ENCODE measurements around the gene FNDC3B.

FNDC3B gene

DNA sequence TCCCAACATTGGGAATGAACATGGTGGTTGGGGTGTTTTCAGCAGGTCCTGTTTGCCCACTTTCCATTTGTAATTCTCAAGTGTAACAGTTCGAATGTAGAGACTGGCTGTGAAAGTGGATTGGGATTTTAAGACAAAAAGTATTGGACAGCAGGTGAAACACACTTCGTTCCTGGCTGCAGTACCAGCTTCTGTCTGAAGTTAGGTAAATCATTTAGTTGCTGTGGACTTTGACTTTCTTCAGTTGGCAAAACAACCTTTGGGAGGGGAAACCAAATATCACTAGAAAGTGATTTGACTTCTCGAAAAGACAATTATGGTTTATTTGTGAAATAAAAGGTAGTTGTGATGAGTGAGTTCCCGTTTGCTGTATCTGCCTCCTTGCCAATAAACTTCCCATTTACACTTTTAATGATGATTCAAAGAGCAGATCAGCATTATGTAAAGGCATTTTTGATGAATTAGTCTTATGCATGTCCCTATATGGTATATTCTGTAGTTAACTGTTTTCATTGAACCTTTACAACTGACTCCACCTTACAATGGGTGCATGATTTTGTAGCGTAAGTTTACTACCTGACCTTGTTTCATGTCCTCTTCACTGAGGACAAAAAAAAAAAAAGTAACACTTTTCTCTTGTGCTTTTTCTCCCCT, 34.0 kb downstream of the FNDC3B start:
- no peak for DNase-seq (ENCODE audit: low read depth, low spot score)

GRCh38 chr3:172074032-172074431, 34.7 kb downstream of the FNDC3B start:
- DNase-seq (ENCODE audit: low read depth, low spot score): no peak

- no peak for DNase-seq (ENCODE audit: low read depth, low spot score)
Observed at GRCh38 chr3:172074586-172074985, 35.2 kb downstream of the FNDC3B start.

DNA sequence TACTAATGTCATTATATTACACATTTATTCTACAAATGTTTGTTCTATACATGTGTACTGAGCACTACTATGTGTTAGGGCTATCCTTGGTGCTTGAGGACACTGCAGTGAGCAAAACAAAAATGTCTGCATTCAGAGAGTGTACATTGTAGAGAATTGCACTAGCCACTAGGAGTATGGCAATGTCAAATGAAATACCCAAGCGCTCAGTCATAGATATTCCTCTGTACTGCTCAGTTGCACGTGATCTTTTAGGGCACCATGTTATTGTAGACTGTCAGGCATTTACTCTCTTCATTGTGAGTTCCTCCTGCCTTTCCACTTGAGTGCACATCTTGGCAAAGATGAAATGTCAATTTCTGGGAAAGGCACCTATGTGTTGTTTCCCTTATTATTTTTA, 36.8 kb downstream of the FNDC3B start:
- no peak for DNase-seq (ENCODE audit: low read depth, low spot score)

DNA sequence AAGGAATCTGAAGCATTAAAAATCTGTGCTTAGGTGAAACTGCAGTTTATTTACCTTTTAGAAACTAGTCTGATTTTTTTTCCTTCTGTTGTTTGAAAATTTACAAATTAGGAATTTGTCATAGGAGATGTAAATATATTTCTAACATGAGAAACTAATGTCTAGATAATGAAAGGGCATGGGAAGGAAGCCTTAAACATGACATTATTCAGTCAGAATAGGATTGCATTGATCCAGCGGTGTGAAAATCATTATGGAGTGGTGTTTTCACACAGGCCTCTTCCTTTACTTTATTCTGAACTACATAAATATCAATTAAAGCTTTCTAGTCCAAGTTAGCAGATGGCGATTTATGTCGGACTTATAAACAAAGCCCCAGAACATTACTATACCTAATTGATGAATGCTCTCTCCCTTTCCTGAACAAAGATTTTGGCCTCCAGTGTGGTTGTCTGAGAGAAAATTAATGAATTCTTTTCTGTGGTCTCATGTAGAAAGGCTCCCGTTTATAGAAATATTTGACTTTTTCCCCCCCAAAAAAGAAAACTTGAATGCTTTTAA, 37.9 kb downstream of the FNDC3B start:
- no peak for DNase-seq (ENCODE audit: low read depth, low spot score)

DNA sequence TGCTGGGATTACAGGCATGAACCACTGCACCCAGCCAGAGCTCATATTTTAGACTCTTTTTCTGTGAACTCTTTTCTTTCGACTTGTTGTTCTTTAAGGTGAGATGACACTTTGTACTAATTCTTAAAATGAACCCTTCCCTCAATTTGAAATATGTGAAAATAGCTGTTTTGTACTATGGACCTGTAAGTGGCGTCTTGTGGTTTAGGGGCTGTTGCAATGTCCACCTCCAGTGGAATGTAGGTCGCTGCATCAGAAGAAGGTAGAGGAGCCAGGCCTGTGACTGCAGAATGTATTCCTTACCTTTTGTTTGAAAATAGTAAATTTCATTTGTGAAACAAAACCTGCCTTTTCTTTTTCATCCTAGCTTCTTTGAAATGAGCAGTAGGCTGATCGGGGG, 38.9 kb downstream of the FNDC3B start:
- DNase-seq (ENCODE audit: low read depth, low spot score): no peak

DNA sequence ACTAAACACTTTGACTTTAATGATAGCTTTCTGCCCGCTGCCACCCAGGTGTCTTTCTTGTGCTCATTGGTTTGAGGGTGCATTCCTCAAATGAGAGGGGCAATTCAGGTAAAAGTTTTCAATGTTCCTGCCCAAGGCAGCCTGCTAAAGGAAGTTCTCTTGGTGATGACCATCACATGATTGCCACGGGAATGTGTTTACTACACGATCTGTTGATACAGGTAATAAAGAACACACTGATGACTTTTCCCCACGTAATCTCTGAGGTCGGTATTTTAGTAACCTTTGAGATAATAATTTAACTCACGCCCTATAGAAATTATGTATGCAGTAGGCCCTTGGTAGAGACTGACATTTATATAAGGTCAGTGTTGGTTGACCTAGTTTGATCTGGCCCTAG, 39.3 kb downstream of the FNDC3B start:
- no peak for DNase-seq (ENCODE audit: low read depth, low spot score)

- DNase-seq (ENCODE audit: low read depth, low spot score): no peak
Observed at GRCh38 chr3:172079326-172079976, 40.1 kb downstream of the FNDC3B start.

GRCh38 chr3:172080503-172080902, 41.1 kb downstream of the FNDC3B start:
- DNase-seq (ENCODE audit: low read depth, low spot score): no peak

DNA sequence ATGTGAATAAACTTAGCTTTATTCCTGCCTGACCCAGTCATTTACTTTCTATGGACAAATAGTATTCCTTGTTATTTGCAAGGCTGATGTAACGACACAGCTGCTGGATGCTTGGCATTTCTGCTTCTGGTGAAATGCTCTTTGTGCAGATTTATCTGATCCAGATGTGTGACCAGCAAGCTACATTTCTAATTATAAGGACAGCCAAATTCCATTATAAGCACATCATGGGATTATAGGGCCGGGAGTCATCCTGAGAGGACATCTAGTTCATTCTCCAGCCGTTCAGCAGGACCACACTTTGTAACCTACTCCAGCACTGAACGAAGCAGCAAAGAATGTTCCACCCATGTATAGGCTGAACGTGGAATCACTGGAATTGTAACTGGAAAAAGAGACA, 42.9 kb downstream of the FNDC3B start:
- no peak for DNase-seq (ENCODE audit: low read depth, low spot score)

- no peak for DNase-seq (ENCODE audit: low read depth, low spot score)
Observed at GRCh38 chr3:172082820-172083513, 43.6 kb downstream of the FNDC3B start.

- DNase-seq (ENCODE audit: low read depth, low spot score): no peak
Observed at GRCh38 chr3:172083995-172084409, 44.6 kb downstream of the FNDC3B start.

DNA sequence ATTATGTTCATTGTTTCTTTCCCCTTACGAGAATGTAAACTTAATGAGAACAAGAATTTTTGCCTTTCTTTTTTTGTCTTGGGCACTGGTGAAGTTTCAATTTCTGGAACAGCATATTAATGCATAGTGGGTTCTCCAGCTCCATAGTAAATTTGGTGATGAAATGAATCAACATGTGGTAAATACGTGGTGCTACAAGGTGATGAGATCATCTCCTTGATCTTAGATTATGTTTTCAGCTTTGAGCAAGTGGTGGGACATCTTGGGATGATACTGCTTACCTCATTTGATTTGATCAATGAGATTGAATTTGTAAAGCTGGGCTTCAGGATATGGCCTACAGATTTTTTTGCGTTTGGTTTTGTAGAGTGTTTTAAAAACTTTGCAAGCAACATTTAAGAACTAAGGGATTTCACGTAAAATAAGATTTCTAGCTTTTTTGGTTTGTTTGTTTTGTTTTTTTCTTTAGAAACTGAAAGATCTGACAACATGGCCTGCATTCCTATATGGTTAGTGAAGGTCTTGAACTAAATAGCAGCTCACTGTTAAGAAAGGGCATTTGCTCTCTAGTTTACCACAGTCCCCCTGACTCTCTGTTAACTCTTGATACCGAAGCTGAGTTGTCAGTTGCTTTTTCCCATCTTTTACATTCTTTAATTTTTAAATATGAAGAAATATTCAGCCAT, 45.6 kb downstream of the FNDC3B start:
- DNase-seq (ENCODE audit: low read depth, low spot score): no peak

- no peak for DNase-seq (ENCODE audit: low read depth, low spot score)
Observed at GRCh38 chr3:172085557-172085895, 46.1 kb downstream of the FNDC3B start.

DNA sequence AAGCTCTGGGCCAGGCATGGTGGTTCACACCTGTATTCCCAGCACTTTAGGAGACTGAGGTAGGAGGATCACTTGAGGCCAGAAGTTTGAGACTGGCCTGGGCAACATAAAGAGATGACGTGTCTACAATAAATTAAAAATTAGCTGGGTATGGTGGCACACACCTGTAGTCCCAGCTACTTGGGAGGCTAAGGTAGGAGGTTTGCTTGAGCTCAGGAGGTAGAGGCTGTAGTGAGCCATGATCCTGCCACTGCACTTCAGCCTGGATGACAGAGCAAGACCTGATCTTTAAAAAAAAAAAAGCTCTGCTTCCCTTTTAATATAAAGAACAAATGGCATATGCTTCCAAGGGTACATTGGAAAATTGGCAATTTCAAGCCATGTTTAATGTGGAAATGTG, 46.7 kb downstream of the FNDC3B start:
- no peak for DNase-seq (ENCODE audit: low read depth, low spot score)

DNA sequence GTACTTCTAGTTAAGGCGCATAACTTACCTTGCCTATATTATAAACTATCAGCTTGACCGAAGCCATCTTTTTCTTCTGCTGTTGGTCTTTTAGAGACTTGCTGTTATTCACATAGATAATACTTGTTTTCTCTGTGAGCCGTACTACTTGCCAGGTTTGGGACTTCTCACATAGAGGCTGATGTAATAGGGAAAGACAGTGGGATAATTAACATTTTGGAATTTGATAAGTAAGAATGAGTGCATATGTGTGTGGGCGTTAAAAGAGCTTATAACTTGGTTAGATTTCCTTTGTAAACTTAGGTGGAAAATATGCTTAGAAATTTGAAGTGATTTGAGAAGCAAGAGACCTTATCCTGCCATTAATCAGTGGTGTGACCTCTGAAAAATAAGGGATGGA, 47.8 kb downstream of the FNDC3B start:
- DNase-seq (ENCODE audit: low read depth, low spot score): no peak

DNA sequence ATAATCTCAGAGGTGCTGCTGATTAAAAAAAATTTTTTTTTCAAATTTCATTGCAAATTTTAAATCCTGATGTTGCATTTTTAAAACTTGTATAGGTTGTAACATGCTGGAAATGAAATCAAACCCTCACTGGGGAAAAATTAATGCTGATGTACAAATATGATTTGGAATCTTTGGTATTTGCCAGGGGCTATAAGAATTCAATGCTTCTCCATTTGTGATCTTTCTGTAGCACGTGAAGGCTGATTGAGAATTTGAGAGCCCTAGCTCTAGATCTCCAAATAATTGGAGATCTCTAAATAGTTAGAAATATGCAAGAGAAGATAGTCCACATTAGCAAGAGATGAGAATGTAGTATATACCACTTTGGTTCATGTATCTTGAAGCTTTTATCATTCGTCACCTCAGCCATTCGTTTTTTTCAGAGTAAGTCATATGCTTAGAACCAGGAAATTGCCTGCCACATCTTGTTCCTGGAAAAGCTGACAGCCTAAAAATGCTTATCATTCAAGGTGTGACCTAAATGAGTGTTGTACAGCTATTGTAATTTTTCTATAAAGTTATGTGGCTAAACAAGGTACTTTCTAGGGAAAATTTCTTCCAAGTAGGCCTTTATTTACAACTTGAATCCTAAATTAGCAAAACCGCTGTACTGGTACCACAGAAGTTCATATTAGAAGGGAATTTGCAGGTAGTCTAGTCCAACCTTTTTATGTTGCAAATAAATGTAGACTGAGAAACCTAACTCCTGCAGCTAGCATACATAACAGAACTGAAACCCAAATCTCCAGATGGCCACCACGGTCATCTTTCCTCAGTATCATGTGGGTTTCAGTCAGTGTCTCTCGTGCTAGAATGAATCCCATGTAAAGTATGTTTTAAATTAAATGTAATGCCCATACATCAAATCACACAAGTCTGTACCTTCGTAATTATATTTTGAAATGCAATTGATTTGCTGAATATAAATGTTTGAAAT, 48.5 kb downstream of the FNDC3B start:
- no peak for DNase-seq (ENCODE audit: low read depth, low spot score)

DNA sequence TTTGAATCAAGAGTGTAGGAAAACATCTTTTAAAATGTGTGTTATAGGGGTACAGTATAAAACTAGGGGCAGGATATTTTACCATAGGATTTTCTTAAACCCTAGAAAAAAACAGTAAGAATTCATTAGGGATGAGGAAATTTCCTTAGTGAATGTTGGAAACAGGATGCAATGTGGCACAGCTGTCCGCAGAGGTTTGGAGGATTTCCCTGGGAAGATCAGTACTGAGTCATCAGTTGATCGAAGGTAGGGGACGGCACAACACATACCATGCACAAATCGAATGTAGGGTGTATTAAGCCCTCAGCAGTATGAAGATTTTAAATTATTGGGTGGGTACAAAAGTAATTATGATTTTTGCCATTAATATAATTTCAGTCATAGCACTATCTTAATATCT, 49.9 kb downstream of the FNDC3B start:
- no peak for DNase-seq (ENCODE audit: low read depth, low spot score)

DNA sequence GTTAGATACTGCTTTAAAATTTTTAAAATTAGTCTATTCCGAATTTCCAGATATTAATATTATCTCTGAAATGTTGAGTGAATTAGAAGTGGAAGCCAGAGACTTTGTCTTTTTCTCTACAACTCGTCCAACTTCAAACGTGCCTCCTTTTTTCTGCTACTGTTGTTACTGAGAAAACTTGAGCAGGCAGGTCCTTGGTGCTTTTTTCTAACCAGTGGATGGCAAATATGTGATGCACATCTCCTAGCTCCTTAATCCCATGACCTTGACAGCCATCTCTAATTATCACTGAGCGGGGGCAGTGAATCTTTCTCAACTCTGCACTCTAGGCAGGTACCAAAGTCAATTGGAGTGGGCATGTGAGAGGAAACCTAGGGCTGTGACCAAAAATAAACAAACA, 50.7 kb downstream of the FNDC3B start:
- DNase-seq (ENCODE audit: low read depth, low spot score): no peak

DNA sequence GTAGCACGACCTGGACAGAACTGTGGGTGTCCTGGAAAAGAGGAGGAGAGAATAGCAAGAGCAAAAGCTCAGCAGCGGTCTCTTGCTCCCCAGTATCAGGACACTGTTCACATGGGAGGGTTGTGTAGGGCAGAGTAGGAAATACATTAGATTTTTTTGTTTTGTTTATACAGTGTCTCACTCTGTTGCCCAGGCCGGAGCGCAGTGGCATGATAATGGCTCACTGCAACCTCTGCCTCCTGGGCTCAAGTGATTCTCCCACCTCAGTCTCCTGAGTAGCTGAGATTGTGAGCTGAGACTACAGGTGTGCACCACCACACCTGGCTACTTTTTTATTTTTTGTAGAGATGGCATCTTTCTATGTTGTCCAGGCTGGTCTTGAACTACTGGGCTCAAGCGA, 53.3 kb downstream of the FNDC3B start:
- DNase-seq (ENCODE audit: low read depth, low spot score): no peak

Measured in ELF-1 (cell line).